ENCODE data around the gene TCF3. TPM values are rescaled to one million over a fixed set of nuclear protein-coding genes. Genes with fewer than 3 reads are reported as not detected.

Gene TCF3
- total RNA-seq, 1 donor, result 55.0 TPM

DNA sequence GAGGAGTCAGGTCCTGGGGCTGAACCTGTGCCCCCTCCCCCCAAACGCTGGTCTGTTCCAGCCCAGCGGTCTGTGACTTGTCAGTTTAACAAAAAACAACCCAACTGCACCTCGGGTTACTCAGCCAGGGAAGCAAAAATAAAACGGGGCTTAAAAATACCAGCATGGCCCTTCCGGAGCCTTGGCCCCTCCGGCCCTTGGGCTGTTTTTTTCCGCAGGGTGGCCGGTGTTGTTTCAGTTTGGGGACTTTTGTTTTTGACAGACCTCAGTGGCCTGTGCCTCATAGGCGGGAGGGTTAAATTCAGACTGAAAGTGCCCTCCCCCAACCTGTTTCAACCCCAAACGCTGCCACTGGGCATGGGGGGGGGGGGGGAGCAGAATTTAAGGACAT, 4.0 kb downstream of the TCF3 start:
- no peak overlapping the region for H3K4me3 ChIP-seq (ENCODE audit: insufficient read depth, low read length)
- H2AFZ ChIP-seq (ENCODE audit: low read length), result no peak overlapping the region
- peaks cover 47% of the 10 kb centered on the region for H4K20me1 ChIP-seq (ENCODE audit: insufficient read depth, low read length)
- H3K27me3 ChIP-seq (ENCODE audit: insufficient read depth, low read length), result no peaks in the 10 kb centered on the region
- TF ChIP-seq, protein P1, sequence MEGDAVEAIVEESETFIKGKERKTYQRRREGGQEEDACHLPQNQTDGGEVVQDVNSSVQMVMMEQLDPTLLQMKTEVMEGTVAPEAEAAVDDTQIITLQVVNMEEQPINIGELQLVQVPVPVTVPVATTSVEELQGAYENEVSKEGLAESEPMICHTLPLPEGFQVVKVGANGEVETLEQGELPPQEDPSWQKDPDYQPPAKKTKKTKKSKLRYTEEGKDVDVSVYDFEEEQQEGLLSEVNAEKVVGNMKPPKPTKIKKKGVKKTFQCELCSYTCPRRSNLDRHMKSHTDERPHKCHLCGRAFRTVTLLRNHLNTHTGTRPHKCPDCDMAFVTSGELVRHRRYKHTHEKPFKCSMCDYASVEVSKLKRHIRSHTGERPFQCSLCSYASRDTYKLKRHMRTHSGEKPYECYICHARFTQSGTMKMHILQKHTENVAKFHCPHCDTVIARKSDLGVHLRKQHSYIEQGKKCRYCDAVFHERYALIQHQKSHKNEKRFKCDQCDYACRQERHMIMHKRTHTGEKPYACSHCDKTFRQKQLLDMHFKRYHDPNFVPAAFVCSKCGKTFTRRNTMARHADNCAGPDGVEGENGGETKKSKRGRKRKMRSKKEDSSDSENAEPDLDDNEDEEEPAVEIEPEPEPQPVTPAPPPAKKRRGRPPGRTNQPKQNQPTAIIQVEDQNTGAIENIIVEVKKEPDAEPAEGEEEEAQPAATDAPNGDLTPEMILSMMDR (IDR thresholded peaks at IDR 0.05; ENCODE audit: extremely low read depth, low read depth, low read length), result no peak
- H3K27ac ChIP-seq (ENCODE audit: low read depth, low read length), result no peak overlapping the region
- peaks cover 26% of the 10 kb centered on the region for H3K36me3 ChIP-seq (ENCODE audit: insufficient read depth, low read length)
- no peak overlapping the region for H3K4me2 ChIP-seq (ENCODE audit: insufficient read depth, low read length)
- H3K79me2 ChIP-seq (ENCODE audit: insufficient read depth, low read length), result peaks cover 40% of the 10 kb centered on the region
- peaks cover 15% of the 10 kb centered on the region for H3K4me1 ChIP-seq (ENCODE audit: insufficient read depth, low read length)
- H3K9me3 ChIP-seq (ENCODE audit: low read depth, low read length), result no peaks in the 10 kb centered on the region
- DNase-seq (ENCODE audit: insufficient read length, low spot score, missing footprints), result no peak

DNA sequence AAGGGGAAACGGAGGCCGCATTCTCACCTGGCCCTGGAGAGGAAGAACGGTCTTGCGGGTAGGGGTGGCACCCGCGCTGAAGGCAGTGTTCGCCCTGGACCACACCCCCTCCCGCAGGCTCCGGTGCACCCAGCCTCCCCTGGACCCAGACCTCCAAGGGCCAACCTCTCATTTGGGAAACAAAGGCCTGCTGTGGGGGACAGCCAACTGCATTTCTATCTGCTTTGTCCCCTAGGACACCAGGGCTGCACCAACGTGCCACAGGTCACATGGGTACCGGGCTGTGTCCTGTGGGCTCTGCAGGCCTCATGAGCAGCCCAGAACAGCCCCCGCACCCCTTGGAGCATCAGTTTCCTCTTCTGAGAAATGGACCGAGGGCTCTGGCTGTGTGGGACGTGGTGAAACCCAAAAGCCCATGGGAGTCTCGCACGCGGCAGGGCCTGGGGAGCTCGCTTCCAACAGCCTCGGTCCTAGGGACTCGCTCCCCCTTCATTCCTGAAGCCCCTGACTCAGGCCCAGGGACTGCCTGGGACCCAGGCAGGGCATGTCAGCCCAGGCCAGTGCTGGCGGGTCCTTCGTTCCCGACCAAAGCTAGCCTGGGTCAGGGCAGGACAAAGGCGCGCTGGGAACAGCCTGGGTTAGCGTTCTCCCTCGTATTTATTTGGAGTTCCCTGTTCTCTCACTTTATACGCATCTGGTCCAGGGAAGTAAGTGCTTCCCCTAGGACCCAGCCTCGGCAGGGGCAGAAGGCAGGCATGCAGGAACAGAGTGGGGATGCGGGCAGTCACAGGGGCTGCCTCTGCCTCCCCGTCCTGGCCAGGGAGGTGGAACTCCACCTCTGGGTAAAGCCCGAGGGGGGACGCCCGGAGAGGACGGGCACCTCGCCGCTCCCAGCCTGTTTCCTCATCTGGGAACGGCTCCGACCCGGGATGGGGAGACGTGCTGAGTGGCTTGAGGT, 4.6 kb downstream of the TCF3 start:
- Histone ChIP-seq H4K20me1 (ENCODE audit: insufficient read depth, low read length) (peaks cover 47% of the 10 kb centered on the region), H3K79me2 (ENCODE audit: insufficient read depth, low read length) (peaks cover 40% of the 10 kb centered on the region), H3K4me3 (ENCODE audit: insufficient read depth, low read length) (no peak overlapping the region), H3K4me1 (ENCODE audit: insufficient read depth, low read length) (peaks cover 15% of the 10 kb centered on the region), H3K27ac (ENCODE audit: low read depth, low read length) (no peak overlapping the region), H3K9me3 (ENCODE audit: low read depth, low read length) (no peaks in the 10 kb centered on the region), H3K36me3 (ENCODE audit: insufficient read depth, low read length) (peaks cover 28% of the 10 kb centered on the region), H3K27me3 (ENCODE audit: insufficient read depth, low read length) (no peaks in the 10 kb centered on the region), H2AFZ (ENCODE audit: low read length) (no peak overlapping the region), H3K4me2 (ENCODE audit: insufficient read depth, low read length) (no peak overlapping the region)
- TF ChIP-seq, protein P1 (IDR thresholded peaks at IDR 0.05; ENCODE audit: extremely low read depth, low read depth, low read length), result no peak
- peak; percentile 84 for DNase-seq (ENCODE audit: insufficient read length, low spot score, missing footprints)

DNA sequence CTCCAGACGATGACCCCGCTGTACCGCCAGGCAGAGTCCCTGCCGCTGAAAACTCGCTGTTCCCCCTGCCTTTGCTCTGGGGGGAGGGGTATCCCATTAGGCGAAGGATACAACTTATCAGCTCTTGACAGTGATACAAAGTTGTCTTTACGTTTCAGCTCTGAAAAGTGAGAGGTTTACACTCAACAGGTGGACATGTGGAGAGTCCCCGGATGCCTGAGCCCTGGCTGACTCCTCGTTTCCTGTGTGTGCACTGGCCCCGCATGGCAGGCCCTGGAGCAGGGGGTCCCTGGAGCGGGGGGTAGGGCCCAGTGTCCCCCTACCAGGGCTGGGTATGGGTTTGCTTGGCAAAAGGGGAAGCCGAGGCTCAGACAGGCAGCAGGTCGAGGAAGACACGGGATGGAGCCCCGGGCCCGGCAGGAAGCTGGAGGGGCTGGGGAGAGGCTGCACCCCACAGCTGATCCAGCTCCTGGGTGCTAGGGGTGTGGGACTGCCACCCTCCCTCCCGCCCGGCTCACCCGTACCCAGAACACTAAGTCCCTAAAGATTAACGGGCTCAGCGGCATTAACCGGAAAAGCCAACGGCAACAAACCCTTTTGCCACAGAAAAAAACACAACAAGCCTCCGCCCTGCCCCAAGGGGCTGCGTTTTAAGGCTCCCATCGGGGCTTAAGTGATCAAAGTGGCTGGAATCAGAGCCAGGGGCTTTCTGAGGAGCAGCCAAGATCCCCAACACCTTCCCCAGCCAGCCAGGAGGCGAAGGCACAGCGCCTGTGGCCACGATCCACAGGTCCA, 5.6 kb downstream of the TCF3 start:
- TF ChIP-seq, protein P1 (IDR thresholded peaks at IDR 0.05; ENCODE audit: extremely low read depth, low read depth, low read length), result no peak
- no peaks in the 10 kb centered on the region for H3K9me3 ChIP-seq (ENCODE audit: low read depth, low read length)
- peaks cover 15% of the 10 kb centered on the region for H3K4me1 ChIP-seq (ENCODE audit: insufficient read depth, low read length)
- peaks cover 47% of the 10 kb centered on the region for H4K20me1 ChIP-seq (ENCODE audit: insufficient read depth, low read length)
- no peaks in the 10 kb centered on the region for H3K27me3 ChIP-seq (ENCODE audit: insufficient read depth, low read length)
- H3K4me2 ChIP-seq (ENCODE audit: insufficient read depth, low read length), result no peak overlapping the region
- peaks cover 42% of the 10 kb centered on the region for H3K79me2 ChIP-seq (ENCODE audit: insufficient read depth, low read length)
- H3K36me3 ChIP-seq (ENCODE audit: insufficient read depth, low read length), result peaks cover 37% of the 10 kb centered on the region
- H3K4me3 ChIP-seq (ENCODE audit: insufficient read depth, low read length), result no peak overlapping the region
- no peak overlapping the region for H3K27ac ChIP-seq (ENCODE audit: low read depth, low read length)
- no peak overlapping the region for H2AFZ ChIP-seq (ENCODE audit: low read length)
- no peak for DNase-seq (ENCODE audit: insufficient read length, low spot score, missing footprints)

DNA sequence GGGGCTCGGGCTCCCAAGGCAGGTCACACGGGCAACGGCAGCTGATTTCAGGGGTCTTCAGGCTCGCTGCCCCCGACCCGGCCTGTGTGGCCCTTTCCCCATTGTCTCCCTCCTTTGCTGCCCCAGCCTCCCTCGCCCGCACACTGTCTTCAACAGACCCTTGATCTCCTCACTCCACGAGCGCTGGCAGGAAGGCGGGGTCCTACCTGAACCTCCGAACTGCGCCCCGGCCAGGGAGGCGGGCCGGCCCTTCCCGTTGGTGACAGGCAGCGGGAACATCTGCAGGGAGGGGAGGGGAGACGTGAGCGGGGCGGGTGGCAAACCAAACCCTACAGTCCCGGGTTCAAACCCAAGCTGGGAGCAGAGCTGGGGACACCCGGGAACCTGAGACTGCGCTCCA, 6.3 kb downstream of the TCF3 start:
- Histone ChIP-seq H3K4me2 (ENCODE audit: insufficient read depth, low read length) (no peak overlapping the region), H3K9me3 (ENCODE audit: low read depth, low read length) (no peaks in the 10 kb centered on the region), H4K20me1 (ENCODE audit: insufficient read depth, low read length) (peaks cover 47% of the 10 kb centered on the region), H3K27me3 (ENCODE audit: insufficient read depth, low read length) (no peaks in the 10 kb centered on the region), H3K4me1 (ENCODE audit: insufficient read depth, low read length) (peaks cover 13% of the 10 kb centered on the region), H3K4me3 (ENCODE audit: insufficient read depth, low read length) (no peak overlapping the region), H2AFZ (ENCODE audit: low read length) (no peak overlapping the region), H3K36me3 (ENCODE audit: insufficient read depth, low read length) (peaks cover 44% of the 10 kb centered on the region), H3K27ac (ENCODE audit: low read depth, low read length) (no peak overlapping the region), H3K79me2 (ENCODE audit: insufficient read depth, low read length) (peaks cover 38% of the 10 kb centered on the region)
- no peak for DNase-seq (ENCODE audit: insufficient read length, low spot score, missing footprints)
- TF ChIP-seq, protein P1 (IDR thresholded peaks at IDR 0.05; ENCODE audit: extremely low read depth, low read depth, low read length), result no peak

All from osteoblast (primary cell).